ENCODE results near the gene CNTD1. TPM values are rescaled to one million over a fixed set of nuclear protein-coding genes. Genes with fewer than 3 reads are reported as not detected.

Gene CNTD1
- total RNA-seq, 1 donor from 2014 or later, result not detected

DNA sequence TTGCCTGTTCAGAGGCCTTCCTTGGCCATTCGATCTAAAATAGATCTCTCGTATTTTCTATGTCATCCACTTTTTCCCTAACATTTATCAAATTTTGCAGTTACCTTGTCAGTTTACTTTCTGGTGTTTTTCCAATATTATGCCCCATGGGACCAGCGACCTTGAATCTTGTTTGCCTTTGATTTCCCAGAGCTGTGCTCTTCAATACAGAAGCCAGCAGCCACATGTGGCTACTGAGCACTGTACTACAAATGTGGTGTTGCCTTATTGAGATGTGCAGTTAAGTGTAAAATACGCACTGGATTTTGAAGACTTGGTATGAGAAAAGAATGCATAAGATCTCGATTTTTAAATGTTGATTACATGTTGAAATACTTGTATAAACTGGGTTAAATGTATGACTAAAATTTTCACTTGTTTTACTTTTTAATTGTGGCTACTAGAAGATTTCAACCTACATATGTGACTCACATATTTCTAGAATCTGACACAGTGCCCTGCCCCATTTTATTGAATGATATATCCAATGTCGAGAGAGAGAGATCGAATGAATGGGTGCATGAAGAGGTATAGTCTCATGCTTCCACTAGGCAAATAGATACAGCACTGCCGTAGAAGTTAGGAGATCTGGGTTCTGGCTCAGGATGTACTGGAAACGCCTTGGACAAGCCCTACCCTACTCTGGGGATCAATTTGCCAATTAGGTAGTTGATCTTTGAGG, 33.7 kb downstream of the CNTD1 start:
- DNase-seq (ENCODE audit: low read depth) (no peak), FAIRE-seq (no peak)
- H3K9ac ChIP-seq (ENCODE audit: low read length), result peak overlapping the region; percentile 92
- H3K36me3 Mint-ChIP-seq (ENCODE audit: low read depth, unreplicated experiment), result peaks cover under 1% of the 10 kb centered on the region
- peak overlapping the region; percentile 93 for H3K27ac ChIP-seq (ENCODE audit: low read depth, low read length)
- H3K27ac Mint-ChIP-seq (ENCODE audit: unreplicated experiment), result peak overlapping the region; percentile 97
- H3K4me3 ChIP-seq (ENCODE audit: insufficient read depth, low read depth, low read length), result peak overlapping the region; percentile 90
- peaks cover 15% of the 10 kb centered on the region for H3K4me1 Mint-ChIP-seq (ENCODE audit: low read depth, unreplicated experiment)
- peaks cover 10% of the 10 kb centered on the region for H3K4me1 ChIP-seq (ENCODE audit: insufficient read depth, low read length)
- H3K4me3 Mint-ChIP-seq (ENCODE audit: unreplicated experiment), result peak overlapping the region; percentile 96
- peaks cover 43% of the 10 kb centered on the region for H3K79me2 ChIP-seq (ENCODE audit: insufficient read depth, low read length)
- H3K4me2 ChIP-seq (ENCODE audit: low read length), result peak overlapping the region; percentile 88
- no peak for TF ChIP-seq EZH2 (IDR thresholded peaks at IDR 0.05; ENCODE audit: insufficient read depth, low read length)
- TF ChIP-seq, protein P1, sequence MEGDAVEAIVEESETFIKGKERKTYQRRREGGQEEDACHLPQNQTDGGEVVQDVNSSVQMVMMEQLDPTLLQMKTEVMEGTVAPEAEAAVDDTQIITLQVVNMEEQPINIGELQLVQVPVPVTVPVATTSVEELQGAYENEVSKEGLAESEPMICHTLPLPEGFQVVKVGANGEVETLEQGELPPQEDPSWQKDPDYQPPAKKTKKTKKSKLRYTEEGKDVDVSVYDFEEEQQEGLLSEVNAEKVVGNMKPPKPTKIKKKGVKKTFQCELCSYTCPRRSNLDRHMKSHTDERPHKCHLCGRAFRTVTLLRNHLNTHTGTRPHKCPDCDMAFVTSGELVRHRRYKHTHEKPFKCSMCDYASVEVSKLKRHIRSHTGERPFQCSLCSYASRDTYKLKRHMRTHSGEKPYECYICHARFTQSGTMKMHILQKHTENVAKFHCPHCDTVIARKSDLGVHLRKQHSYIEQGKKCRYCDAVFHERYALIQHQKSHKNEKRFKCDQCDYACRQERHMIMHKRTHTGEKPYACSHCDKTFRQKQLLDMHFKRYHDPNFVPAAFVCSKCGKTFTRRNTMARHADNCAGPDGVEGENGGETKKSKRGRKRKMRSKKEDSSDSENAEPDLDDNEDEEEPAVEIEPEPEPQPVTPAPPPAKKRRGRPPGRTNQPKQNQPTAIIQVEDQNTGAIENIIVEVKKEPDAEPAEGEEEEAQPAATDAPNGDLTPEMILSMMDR (IDR thresholded peaks at IDR 0.05; ENCODE audit: insufficient read depth, low read depth, low read length), result no peak
- peaks cover 3% of the 10 kb centered on the region for H3K27me3 ChIP-seq (ENCODE audit: insufficient read depth, low read length)
- no peaks in the 10 kb centered on the region for H3K9me3 Mint-ChIP-seq (ENCODE audit: unreplicated experiment)
- peaks cover 3% of the 10 kb centered on the region for H3K27me3 Mint-ChIP-seq (ENCODE audit: low read depth, unreplicated experiment)
- H3K9me3 ChIP-seq (ENCODE audit: insufficient read depth, low read depth, low read length), result no peaks in the 10 kb centered on the region
- peaks cover 16% of the 10 kb centered on the region for H4K20me1 ChIP-seq (ENCODE audit: insufficient read depth, low read length)
- peak overlapping the region; percentile 95 for H2AFZ ChIP-seq (ENCODE audit: low read depth, low read length)
- H3K36me3 ChIP-seq (ENCODE audit: insufficient read depth, low read length), result peaks cover 9% of the 10 kb centered on the region

DNA sequence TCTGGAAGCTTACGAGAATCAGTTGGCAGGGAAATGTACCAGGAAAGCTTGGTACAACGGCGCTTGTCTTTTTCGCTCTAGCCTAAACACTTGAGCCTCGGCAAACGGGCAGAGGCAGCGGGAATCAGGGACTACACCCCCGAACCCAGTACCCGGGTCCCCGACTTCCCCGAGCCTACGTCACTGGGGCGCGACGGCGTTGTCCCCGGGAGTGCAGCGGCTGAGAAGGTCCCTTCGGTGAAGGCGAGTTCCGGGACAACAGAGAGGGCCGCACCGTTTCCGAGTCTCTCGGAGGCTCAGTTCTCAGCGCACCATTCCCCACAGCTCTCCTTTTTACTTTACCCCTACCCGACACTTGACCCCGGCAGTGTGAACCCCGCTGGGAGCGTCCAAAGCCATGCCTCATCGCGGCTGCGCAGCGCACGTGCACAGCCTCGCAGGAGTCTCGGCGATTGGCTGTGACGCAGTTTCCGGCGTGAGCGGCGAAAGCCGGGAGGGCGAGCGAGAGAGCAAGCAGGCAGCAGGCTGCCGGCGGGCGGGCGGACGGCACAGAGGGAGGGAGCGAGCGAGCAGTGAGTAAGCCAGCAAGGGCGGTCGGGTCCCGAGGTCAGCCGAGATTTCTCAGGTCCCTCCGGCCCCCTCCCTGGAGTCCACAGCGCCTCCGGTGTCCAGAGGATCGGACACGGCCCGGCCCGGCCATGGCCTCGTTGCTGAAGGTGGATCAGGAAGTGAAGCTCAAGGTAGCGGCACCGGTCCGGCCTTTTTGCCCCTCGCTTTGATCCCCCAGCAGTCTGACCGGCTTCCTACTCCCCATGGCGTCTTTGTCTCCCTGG, 34.5 kb downstream of the CNTD1 start, which contains the start of gene PSME3:
TSS of gene PSME3 (plus strand) at position 464 of the 833 bp plus-strand sequence. CDS start at position 699, 235 bp downstream.
- peak within 1 kb of the TSS; percentile 90 for H3K4me3 ChIP-seq (ENCODE audit: insufficient read depth, low read depth, low read length)
- peak within 1 kb of the TSS; percentile 93 for H3K27ac ChIP-seq (ENCODE audit: low read depth, low read length)
- H3K9ac ChIP-seq (ENCODE audit: low read length), result peak within 1 kb of the TSS; percentile 92
- H3K27me3 ChIP-seq (ENCODE audit: insufficient read depth, low read length), result no peaks in the 10 kb centered on the region
- peaks cover 51% of the 10 kb centered on the region for H3K79me2 ChIP-seq (ENCODE audit: insufficient read depth, low read length)
- H3K36me3 Mint-ChIP-seq (ENCODE audit: low read depth, unreplicated experiment), result peaks cover 3% of the 10 kb centered on the region
- FAIRE-seq (no peak), DNase-seq (ENCODE audit: low read depth) (peak; percentile 78)
- H3K4me1 Mint-ChIP-seq (ENCODE audit: low read depth, unreplicated experiment), result peaks cover 15% of the 10 kb centered on the region
- no peaks in the 10 kb centered on the region for H3K9me3 ChIP-seq (ENCODE audit: insufficient read depth, low read depth, low read length)
- H3K4me3 Mint-ChIP-seq (ENCODE audit: unreplicated experiment), result peak within 1 kb of the TSS; percentile 96
- TF ChIP-seq EZH2 (IDR thresholded peaks at IDR 0.05; ENCODE audit: insufficient read depth, low read length), result no peak
- TF ChIP-seq, protein P1 (IDR thresholded peaks at IDR 0.05; ENCODE audit: insufficient read depth, low read depth, low read length), result no peak
- H3K9me3 Mint-ChIP-seq (ENCODE audit: unreplicated experiment), result no peaks in the 10 kb centered on the region
- H4K20me1 ChIP-seq (ENCODE audit: insufficient read depth, low read length), result peaks cover 22% of the 10 kb centered on the region
- H3K27ac Mint-ChIP-seq (ENCODE audit: unreplicated experiment), result peak within 1 kb of the TSS; percentile 97
- peak within 1 kb of the TSS; percentile 95 for H2AFZ ChIP-seq (ENCODE audit: low read depth, low read length)
- H3K4me1 ChIP-seq (ENCODE audit: insufficient read depth, low read length), result peaks cover 10% of the 10 kb centered on the region
- H3K36me3 ChIP-seq (ENCODE audit: insufficient read depth, low read length), result peaks cover 17% of the 10 kb centered on the region
- peak within 1 kb of the TSS; percentile 88 for H3K4me2 ChIP-seq (ENCODE audit: low read length)
- H3K27me3 Mint-ChIP-seq (ENCODE audit: low read depth, unreplicated experiment), result peaks cover 1% of the 10 kb centered on the region
